IPS-NIHi7 (cell line): Measurements from ENCODE around the gene BTBD17.
"Not testable (repeated sequence)": the region's sequence is repeated elsewhere in the genome, so short reads cannot be mapped to it uniquely, and the experiment has no call there.

ENCODE experiments used
- DNase-seq: peaks from one replicate; pipeline ENCODE4 v3.0.0; 2012; ENCODE audit warnings: mixed read lengths; ENCODE audit errors: extremely low spot score

The BTBD17 gene, protein sequence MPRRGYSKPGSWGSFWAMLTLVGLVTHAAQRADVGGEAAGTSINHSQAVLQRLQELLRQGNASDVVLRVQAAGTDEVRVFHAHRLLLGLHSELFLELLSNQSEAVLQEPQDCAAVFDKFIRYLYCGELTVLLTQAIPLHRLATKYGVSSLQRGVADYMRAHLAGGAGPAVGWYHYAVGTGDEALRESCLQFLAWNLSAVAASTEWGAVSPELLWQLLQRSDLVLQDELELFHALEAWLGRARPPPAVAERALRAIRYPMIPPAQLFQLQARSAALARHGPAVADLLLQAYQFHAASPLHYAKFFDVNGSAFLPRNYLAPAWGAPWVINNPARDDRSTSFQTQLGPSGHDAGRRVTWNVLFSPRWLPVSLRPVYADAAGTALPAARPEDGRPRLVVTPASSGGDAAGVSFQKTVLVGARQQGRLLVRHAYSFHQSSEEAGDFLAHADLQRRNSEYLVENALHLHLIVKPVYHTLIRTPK

GRCh38 chr17:74361230-74362068 is at the start of gene BTBD17:
Gene BTBD17 (minus strand): TSS chr17:74361868. CDS start chr17:74361819, 49 bp downstream.
- peak; percentile 89 for DNase-seq

- no peak for DNase-seq
These were observed 48.4 kb upstream of the BTBD17 start for GRCh38 chr17:74410001-74410443.

- no peak for DNase-seq
These were observed 47.1 kb upstream of the BTBD17 start for GRCh38 chr17:74408815-74409214.

GRCh38 chr17:74408262-74408661 is 46.6 kb upstream of the BTBD17 start:
- DNase-seq: peak; percentile 46

GRCh38 chr17:74407384-74407783 is 45.7 kb upstream of the BTBD17 start:
- no peak for DNase-seq

DNA sequence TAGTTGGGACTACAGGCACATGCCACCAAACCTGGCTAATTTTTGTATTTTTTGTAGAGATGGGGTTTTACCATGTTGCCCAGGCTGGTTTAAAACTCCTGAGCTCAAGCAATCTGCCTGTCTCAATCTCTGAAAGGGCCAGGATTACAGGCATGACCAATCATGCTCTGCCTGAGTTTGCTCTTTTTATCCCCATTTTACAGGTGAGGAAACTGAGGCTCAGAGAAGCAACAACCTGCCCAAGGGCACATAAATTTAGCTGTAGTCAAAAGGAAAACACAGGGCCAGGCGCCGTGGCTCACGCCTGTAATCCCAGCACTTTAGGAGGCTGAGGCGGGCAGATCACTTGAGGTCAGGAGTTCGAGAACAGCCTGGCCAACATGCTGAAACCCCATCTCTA is 43.6 kb upstream of the BTBD17 start:
- not testable (repeated sequence) for DNase-seq

GRCh38 chr17:74404789-74405188 is 43.1 kb upstream of the BTBD17 start:
- no peak for DNase-seq

DNA sequence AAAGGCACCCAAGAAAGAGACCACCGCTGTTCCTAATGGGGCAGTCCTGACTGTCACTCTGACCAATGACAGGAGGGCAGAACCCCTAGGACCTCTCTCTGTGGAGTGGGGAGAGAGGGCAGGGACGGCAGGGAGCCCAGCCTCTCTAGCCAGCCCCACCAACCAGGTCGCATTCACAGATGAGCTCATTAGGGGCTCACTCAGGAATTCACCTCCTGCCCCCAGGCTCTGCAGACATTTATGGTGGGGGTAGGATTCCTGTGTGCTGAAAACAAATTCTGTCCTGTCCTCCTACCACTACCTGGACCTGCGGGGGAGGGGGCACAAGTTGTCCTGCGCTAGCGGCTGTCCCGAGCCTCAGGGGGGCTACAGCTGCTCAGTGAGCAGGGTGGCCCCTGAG is 42.5 kb upstream of the BTBD17 start:
- peak; percentile 62 for DNase-seq

DNA sequence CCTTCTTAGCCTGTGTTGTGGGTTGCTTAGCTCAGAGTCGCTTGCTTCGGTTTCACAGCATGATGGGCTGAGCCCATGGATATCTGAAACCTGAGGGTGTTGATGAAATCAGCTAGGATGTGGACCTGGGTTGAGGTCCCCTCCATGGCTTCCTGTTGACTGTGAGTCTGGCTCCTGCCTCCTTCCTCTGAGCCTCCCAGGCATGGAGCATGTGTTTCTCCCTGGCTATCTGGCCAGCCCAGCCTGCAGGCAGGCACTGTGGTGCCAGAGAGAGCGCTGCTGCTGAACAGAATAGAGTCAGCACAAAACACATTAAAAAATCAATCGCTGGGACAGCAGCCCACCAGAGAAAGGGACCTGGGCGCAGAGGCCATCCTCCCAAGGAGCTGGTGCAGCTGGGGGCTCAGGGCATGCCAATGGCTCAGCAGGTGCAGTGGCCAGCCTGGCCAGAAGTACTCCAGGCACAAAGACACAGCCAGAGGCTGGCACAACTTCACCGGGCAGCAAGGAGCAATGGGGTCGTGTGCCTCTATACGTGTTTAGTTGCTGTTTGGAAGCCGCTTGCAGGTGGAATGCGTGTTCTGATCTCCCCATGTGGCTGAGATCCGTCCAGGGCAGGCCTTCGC is 42.0 kb upstream of the BTBD17 start:
- DNase-seq: no peak

DNA sequence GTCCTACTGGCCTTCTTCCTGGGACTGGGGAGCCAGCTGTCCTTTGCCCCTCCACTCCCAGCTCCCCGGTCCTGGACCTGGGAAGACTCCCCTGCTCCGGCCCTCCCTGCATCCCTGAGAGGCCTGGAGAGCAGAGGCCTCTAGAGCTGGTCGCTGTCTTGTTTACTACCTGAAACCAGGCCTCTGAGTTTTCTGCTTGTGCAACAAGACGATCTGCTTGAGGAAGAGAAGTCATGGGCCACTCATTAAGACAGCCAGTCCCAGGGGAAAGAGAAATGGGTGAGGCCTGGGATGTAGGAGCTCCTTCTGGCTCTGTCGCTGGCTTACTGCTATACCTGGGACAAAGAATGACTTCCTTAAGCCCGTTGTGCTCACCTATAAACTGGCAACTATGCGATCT is 40.4 kb upstream of the BTBD17 start:
- DNase-seq: no peak

DNA sequence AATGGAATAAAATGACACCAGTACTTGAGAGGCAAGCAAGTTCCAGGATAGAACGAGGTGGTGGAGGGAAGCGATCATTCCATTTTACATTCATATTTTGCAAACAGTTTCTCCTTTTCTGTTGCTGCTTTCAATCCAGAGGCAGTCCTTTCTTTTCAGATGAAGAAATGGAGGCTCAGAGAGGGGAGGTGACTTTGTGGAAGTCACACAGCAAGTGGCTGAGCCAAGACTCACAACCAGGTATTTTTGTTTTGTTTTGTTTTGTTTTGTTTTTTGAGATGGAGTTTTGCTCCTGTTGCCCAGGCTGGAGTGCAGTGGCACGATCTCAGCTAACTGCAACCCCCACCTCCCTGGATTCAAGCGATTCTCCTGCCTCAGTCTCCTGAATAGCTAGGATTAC is 34.9 kb upstream of the BTBD17 start:
- no peak for DNase-seq

DNA sequence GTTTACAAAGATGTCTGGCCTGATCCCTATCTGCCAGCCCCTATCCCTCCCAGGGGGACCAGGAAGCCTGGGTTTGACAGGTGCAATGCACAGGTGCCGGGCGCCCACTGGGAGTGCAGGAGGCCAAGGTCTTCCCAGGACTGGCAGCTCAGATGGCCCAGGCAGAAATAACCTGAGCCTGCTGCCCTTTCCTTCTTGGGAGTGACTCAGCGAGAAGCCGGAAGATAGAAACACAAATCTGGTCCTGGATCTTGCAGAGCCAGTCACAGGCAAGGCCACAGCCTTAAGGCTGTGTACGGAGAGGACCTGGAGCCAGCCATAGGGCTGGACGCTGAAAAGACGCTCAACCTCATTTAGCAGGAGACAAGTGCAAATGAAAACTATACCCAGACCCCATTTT is 33.3 kb upstream of the BTBD17 start:
- no peak for DNase-seq

DNA sequence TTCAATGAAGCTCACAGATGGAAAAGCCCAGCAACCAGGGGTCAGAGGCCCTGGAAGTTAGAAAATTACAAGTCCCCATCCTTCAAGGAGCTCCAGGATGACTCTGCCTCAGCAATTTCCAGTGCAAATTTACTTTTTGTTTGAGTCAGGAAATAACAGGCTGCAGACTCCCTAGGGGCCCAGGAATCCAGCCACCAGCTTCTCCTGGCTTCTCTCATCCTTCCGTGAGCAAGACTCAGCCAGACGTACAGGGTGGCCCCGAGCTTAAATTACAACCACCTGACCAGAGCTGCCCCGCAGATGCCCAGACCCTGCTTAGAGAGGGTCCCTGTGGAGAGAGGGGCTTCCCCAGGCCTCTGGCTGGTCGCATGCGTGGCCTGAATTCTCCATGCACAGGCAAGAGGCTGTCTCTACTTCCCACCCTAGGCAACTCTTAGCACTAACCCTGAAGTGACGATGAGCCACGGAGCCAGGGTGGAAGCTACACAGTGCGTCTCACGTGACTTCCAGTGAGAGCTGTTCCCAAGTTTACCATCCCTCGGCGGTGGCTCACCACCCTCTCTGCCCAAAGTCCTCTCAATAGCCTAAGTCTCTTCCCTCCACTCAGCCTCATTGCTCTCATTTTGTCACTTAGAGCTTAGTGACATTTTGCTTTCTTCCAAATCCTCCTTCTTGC is 32.7 kb upstream of the BTBD17 start:
- no peak for DNase-seq

- no peak for DNase-seq
These were observed 31.8 kb upstream of the BTBD17 start for GRCh38 chr17:74393346-74393942.

GRCh38 chr17:74392848-74393247 is 31.2 kb upstream of the BTBD17 start:
- no peak for DNase-seq

GRCh38 chr17:74391771-74392170 is 30.1 kb upstream of the BTBD17 start:
- no peak for DNase-seq

GRCh38 chr17:74390680-74391653 is 29.3 kb upstream of the BTBD17 start:
- no peak for DNase-seq

- no peak for DNase-seq
These were observed 28.4 kb upstream of the BTBD17 start for GRCh38 chr17:74389937-74390679.

DNA sequence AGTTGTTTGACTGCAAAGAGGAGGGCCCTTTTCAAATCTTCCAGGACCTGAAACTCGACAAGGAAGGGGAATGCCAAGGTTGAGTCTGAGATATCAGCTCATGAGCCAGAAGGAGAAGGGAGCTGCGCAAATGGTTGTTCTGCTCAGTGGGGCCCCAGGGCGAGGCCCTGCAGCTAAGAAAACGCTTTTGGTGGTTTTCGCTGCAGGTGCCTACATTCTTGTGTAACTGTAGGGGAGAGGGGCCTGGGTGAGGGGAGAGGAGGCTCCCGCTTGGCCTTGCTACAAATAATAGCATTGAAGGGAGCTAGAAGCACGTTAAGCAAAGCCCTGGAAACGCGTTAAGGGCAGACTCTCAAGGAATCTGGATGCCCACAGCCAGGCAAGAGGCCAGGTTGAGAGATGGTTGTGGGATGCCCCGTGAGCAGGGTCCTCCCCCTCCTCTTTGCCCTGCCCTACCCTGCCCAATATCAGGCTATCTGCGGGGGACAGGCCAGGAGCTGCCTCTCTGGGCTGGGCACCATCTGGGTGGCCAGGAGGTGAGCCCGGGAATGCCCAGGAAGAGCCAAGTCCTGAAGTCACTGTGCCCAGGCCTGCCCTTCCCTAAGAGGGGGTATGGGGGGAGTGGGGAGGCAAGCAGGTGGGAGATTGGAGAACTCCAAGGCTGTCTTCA is 27.6 kb upstream of the BTBD17 start:
- no peak for DNase-seq
